Mesothelial cell of epicardium (in vitro differentiated cells): ENCODE measurements around the gene LILRA2. TPM values are rescaled to one million over a fixed set of nuclear protein-coding genes. Genes with fewer than 3 reads are reported as not detected.
"Not testable (repeated sequence)": the region's sequence is repeated elsewhere in the genome, so short reads cannot be mapped to it uniquely, and the experiment has no call there.

Experiments
- DNase-seq, 2 experiments: peaks; one replicate each; pipeline ENCODE4 v3.0.0; 2021; ENCODE audit warnings: low spot score in 2 of 2; ENCODE audit not compliant: unreplicated experiment in 2 of 2
- H3K27ac Mint-ChIP-seq: 2 replicates; pipeline ENCODE4 v1.8.0; 2021; ENCODE audit warnings: mixed read lengths
- H3K27me3 Mint-ChIP-seq: 2 replicates; pipeline ENCODE4 v1.8.0; 2021; ENCODE audit warnings: low read depth, mixed read lengths
- H3K36me3 Mint-ChIP-seq: 2 replicates; pipeline ENCODE4 v1.8.0; 2021; ENCODE audit warnings: mixed read lengths
- H3K4me1 Mint-ChIP-seq: 2 replicates; pipeline ENCODE4 v1.8.0; 2021; ENCODE audit warnings: mixed read lengths
- H3K4me3 Mint-ChIP-seq: 2 replicates; pipeline ENCODE4 v1.8.0; 2021; ENCODE audit warnings: mild to moderate bottlenecking, moderate library complexity, mixed read lengths
- H3K9me3 Mint-ChIP-seq: 2 replicates; pipeline ENCODE4 v1.8.0; 2021; ENCODE audit warnings: mixed read lengths
- CTCF ChIP-seq: fragments of 200-600 bp; sonication (generic); IDR thresholded peaks from one replicate; pipeline ENCODE4 v1.5.0; 2021; ENCODE audit warnings: antibody characterized with exemption; ENCODE audit not compliant: unreplicated experiment
- total RNA-seq: library from RNA; stranded (reverse); gene quantifications from 3 replicates; pipeline ENCODE4 v1.2.1, GENCODE V29; 2021

LILRA2 gene
- total RNA-seq, 1 donor from 2014 or later = not detected

GRCh38 chr19:54586397-54586796 is 12.8 kb downstream of the LILRA2 start:
- DNase-seq = no peak
- Mint-ChIP-seq H3K9me3 (peaks cover 74% of the 10 kb centered on the region), H3K4me3 (no peak overlapping the region), H3K27ac (no peak overlapping the region), H3K36me3 (no peaks in the 10 kb centered on the region), H3K4me1 (no peaks in the 10 kb centered on the region), H3K27me3 (no peaks in the 10 kb centered on the region)
- TF ChIP-seq CTCF = no peak

DNA sequence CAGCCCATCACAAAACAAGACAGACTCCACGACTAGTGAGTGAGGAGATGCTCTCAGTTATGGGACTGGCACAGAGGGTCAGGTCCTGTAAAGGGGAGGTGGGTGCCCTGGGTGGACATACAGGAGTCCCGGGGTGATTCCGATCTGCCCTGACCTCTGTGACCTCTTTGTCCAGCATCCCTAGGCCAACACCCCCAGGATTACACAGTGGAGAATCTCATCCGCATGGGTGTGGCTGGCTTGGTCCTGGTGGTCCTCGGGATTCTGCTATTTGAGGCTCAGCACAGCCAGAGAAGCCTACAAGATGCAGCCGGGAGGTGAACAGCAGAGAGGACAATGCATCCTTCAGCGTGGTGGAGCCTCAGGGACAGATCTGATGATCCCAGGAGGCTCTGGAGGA is 13.4 kb downstream of the LILRA2 start:
- Mint-ChIP-seq H3K4me1 (no peaks in the 10 kb centered on the region), H3K36me3 (no peaks in the 10 kb centered on the region), H3K9me3 (peaks cover 77% of the 10 kb centered on the region), H3K27ac (no peak overlapping the region), H3K27me3 (no peaks in the 10 kb centered on the region), H3K4me3 (no peak overlapping the region)
- no peak for DNase-seq
- no peak for TF ChIP-seq CTCF

GRCh38 chr19:54593445-54593844 is 19.9 kb downstream of the LILRA2 start, which contains the start of gene LILRA1:
LILRA1 (plus strand) TSS chr19:54593632; CDS start chr19:54594245, 613 bp downstream.
- not testable (repeated sequence) for H3K4me1 Mint-ChIP-seq, H3K36me3 Mint-ChIP-seq, DNase-seq, H3K27me3 Mint-ChIP-seq, H3K27ac Mint-ChIP-seq, H3K4me3 Mint-ChIP-seq
- peaks cover 57% of the 10 kb centered on the region for H3K9me3 Mint-ChIP-seq

GRCh38 chr19:54593931-54594626 is 20.5 kb downstream of the LILRA2 start:
- H3K27me3 Mint-ChIP-seq, H3K27ac Mint-ChIP-seq, DNase-seq, H3K36me3 Mint-ChIP-seq, H3K4me1 Mint-ChIP-seq, H3K4me3 Mint-ChIP-seq: not testable (repeated sequence)
- H3K9me3 Mint-ChIP-seq = peaks cover 53% of the 10 kb centered on the region

DNA sequence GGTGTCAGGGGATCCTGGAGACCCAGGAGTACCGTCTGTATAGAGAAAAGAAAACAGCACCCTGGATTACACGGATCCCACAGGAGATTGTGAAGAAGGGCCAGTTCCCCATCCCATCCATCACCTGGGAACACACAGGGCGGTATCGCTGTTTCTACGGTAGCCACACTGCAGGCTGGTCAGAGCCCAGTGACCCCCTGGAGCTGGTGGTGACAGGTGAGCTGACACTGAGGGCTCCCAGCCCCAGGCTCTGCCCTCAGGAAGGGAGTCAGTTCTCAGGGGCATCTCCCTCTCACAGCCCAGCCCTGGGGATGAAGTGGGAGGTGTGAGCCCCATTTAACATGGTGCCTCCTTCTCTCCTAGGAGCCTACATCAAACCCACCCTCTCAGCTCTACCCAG is 21.1 kb downstream of the LILRA2 start:
- Mint-ChIP-seq H3K27ac (no peak overlapping the region), H3K9me3 (peaks cover 48% of the 10 kb centered on the region), H3K36me3 (no peaks in the 10 kb centered on the region), H3K4me3 (no peak overlapping the region), H3K27me3 (no peaks in the 10 kb centered on the region), H3K4me1 (no peaks in the 10 kb centered on the region)
- TF ChIP-seq CTCF = no peak
- no peak for DNase-seq

DNA sequence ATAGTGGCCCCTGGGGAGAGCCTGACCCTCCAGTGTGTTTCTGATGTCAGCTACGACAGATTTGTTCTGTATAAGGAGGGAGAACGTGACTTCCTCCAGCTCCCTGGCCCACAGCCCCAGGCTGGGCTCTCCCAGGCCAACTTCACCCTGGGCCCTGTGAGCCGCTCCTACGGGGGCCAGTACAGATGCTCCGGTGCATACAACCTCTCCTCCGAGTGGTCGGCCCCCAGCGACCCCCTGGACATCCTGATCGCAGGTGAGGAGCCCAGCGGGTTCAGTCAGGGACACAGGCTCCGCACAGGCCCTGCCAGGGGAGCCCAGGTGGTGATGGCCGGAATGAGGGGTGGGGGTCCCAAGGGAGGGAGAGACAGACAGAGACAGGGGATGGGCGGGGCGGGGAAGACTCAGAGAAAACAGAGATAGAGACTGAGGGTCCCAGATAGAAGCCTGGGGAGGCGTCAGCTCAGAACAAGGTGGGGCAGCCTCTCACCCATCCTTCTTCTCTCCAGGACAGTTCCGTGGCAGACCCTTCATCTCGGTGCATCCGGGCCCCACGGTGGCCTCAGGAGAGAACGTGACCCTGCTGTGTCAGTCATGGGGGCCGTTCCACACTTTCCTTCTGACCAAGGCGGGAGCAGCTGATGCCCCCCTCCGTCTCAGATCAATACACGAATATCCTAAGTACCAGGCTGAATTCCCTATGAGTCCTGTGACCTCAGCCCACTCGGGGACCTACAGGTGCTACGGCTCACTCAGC is 22.3 kb downstream of the LILRA2 start:
- not testable (repeated sequence) for DNase-seq, H3K4me3 Mint-ChIP-seq, H3K36me3 Mint-ChIP-seq, H3K27ac Mint-ChIP-seq, H3K27me3 Mint-ChIP-seq, H3K4me1 Mint-ChIP-seq
- peaks cover 43% of the 10 kb centered on the region for H3K9me3 Mint-ChIP-seq

- Mint-ChIP-seq H3K27ac (no peak overlapping the region), H3K36me3 (peaks cover 3% of the 10 kb centered on the region), H3K27me3 (no peaks in the 10 kb centered on the region), H3K9me3 (peaks cover 55% of the 10 kb centered on the region), H3K4me3 (no peak overlapping the region), H3K4me1 (no peaks in the 10 kb centered on the region)
- DNase-seq = no peak
- TF ChIP-seq CTCF = no peak
Observed at GRCh38 chr19:54600212-54600611, 26.6 kb downstream of the LILRA2 start.
